HG03565 (cell line): ENCODE data around the gene LRRC32.

Experiments used
- ATAC-seq: cut with Tn5 transposase; IDR thresholded peaks from one replicate; pipeline ENCODE4 v1.9.1; 2021; ENCODE audit warnings: mild to moderate bottlenecking, moderate library complexity; ENCODE audit not compliant: unreplicated experiment

LRRC32 gene

GRCh38 chr11:76665172-76665571 lies 5.4 kb downstream of the LRRC32 start:
- ATAC-seq: no peak

- ATAC-seq: no peak
Measured at GRCh38 chr11:76664578-76665061, 5.9 kb downstream of the LRRC32 start.

- no peak for ATAC-seq
Measured at GRCh38 chr11:76663912-76664440, 6.6 kb downstream of the LRRC32 start.

- no peak for ATAC-seq
Measured at GRCh38 chr11:76663486-76663810, 7.1 kb downstream of the LRRC32 start.

- ATAC-seq: no peak
Measured at GRCh38 chr11:76662656-76663485, 7.7 kb downstream of the LRRC32 start.

GRCh38 chr11:76661834-76662434 lies 8.6 kb downstream of the LRRC32 start:
- ATAC-seq: no peak

GRCh38 chr11:76661306-76661751 lies 9.2 kb downstream of the LRRC32 start:
- ATAC-seq: no peak

GRCh38 chr11:76660533-76661305 lies 9.8 kb downstream of the LRRC32 start:
- no peak for ATAC-seq

GRCh38 chr11:76659672-76660532 lies 10.6 kb downstream of the LRRC32 start:
- no peak for ATAC-seq

GRCh38 chr11:76658651-76659650 lies 11.6 kb downstream of the LRRC32 start:
- ATAC-seq: no peak

GRCh38 chr11:76658231-76658630 lies 12.3 kb downstream of the LRRC32 start:
- ATAC-seq: no peak

- ATAC-seq: no peak
Measured at GRCh38 chr11:76657187-76658170, 13.1 kb downstream of the LRRC32 start.

GRCh38 chr11:76656571-76657081 lies 13.9 kb downstream of the LRRC32 start:
- no peak for ATAC-seq

- no peak for ATAC-seq
Measured at GRCh38 chr11:76656050-76656531, 14.5 kb downstream of the LRRC32 start.

GRCh38 chr11:76655501-76656049 lies 15.0 kb downstream of the LRRC32 start:
- ATAC-seq: no peak

- ATAC-seq: no peak
Measured at GRCh38 chr11:76654980-76655379, 15.6 kb downstream of the LRRC32 start.

- ATAC-seq: no peak
Measured at GRCh38 chr11:76654298-76654851, 16.2 kb downstream of the LRRC32 start.
